HepG2 (cell line): ENCODE results near the gene TBC1D10A. TPM values are rescaled to one million over a fixed set of nuclear protein-coding genes. Genes with fewer than 3 reads are reported as not detected.

Experiments
- ATAC-seq: fragments of 200-7000 bp; cut with Tn5 transposase; 3 replicates; pipeline ENCODE4 v1.9.1; 2020; ENCODE audit warnings: mild to moderate bottlenecking, moderate library complexity
- BruUV-seq: library from RNA; stranded (reverse); fragments of 400-500 nt; replicated peaks from 2 replicates; lab custom pipeline; 2021; lab: Mats Ljungman, UMichigan
- CTCF ChIA-PET: fragments of 300-600 bp; formaldehyde crosslinking; extraction: SDS; loops from one replicate; lab custom pipeline; 2021; ENCODE audit warnings: low total read pairs, inconsistent platforms, low intra/inter-chr PET ratio; lab: Yijun Ruan, JAX
- POLR2A ChIA-PET: fragments of 350-600 bp; sonication (Branson Sonifier 250); formaldehyde crosslinking; loops from one replicate; lab custom pipeline; 2020; ENCODE audit warnings: antibody characterized with exemption, inconsistent platforms; lab: Yijun Ruan, JAX
- DNase-seq: peaks from one replicate; pipeline ENCODE4 v3.0.0-alpha.2; 2015; ENCODE audit warnings: low spot score
- FAIRE-seq: peaks from 3 replicates; lab custom pipeline; 2011; peaks lifted over from hg19 to GRCh38; lab: Jason Lieb, UNC
- H2AFZ ChIP-seq: one replicate; pipeline ENCODE4 v1.6.1; 2011; ENCODE audit warnings: low read length, inconsistent platforms
- H3K27ac ChIP-seq: fragments of 300-600 bp; 3 replicates; pipeline ENCODE4 v1.8.0; 2011; ENCODE audit warnings: mixed run types, mild to moderate bottlenecking, mixed read lengths, low read length, inconsistent platforms; ENCODE audit not compliant: insufficient read depth; ENCODE audit errors: extremely low read length
- H3K27me3 ChIP-seq, 2 experiments: fragments of 200-600 bp in 1 of 2; 2 replicates in 1 of 2; 3 replicates in 1 of 2; pipeline versions ENCODE4 v1.6.0 to v1.8.0; 2011; ENCODE audit warnings: low read length in 2 of 2, mild to moderate bottlenecking in 2 of 2, moderate library complexity in 2 of 2, inconsistent platforms in 1 of 2; ENCODE audit not compliant: insufficient read depth in 2 of 2, control insufficient read depth in 1 of 2
- H3K36me3 ChIP-seq, 2 experiments: fragments of 200-600 bp in 1 of 2; replicated peaks in 1 of 2; 2 replicates in 1 of 2; 3 replicates in 1 of 2; pipeline versions ENCODE4 v1.5.1 to v1.8.0; 2011; ENCODE audit warnings: low read length in 2 of 2, inconsistent platforms in 1 of 2; ENCODE audit not compliant: insufficient read depth in 2 of 2, control insufficient read depth in 1 of 2
- H3K4me1 ChIP-seq: 2 replicates; pipeline ENCODE4 v1.5.1; 2012; ENCODE audit warnings: low read length, inconsistent platforms; ENCODE audit not compliant: insufficient read depth
- H3K4me2 ChIP-seq: 2 replicates; pipeline ENCODE4 v1.6.0; 2011; ENCODE audit warnings: low read depth, low read length, inconsistent platforms
- H3K4me3 ChIP-seq, 3 experiments: fragments of 200-600 bp in 1 of 3; sonication (generic), shearing (Covaris generic) in 1 of 3; replicated peaks in 1 of 3; 2 replicates each; pipeline ENCODE4 v1.5.1; 2011 to 2016; ENCODE audit warnings: low read length in 3 of 3, inconsistent platforms in 2 of 3, low read depth in 2 of 3, mild to moderate bottlenecking in 2 of 3, control low read depth in 1 of 3, mixed read lengths in 1 of 3; ENCODE audit not compliant: insufficient read depth in 1 of 3
- H3K79me2 ChIP-seq: one replicate; pipeline ENCODE4 v1.6.1; 2011; ENCODE audit warnings: low read length, inconsistent platforms; ENCODE audit not compliant: insufficient read depth
- H3K9ac ChIP-seq: 2 replicates; pipeline ENCODE4 v1.6.0; 2011; ENCODE audit warnings: mild to moderate bottlenecking, low read depth, low read length, inconsistent platforms; ENCODE audit not compliant: insufficient read depth
- H3K9me3 ChIP-seq: 2 replicates; pipeline ENCODE4 v1.5.1; 2012; ENCODE audit warnings: mild to moderate bottlenecking, low read length
- H4K20me1 ChIP-seq: 2 replicates; pipeline ENCODE4 v1.6.0; 2011; ENCODE audit warnings: inconsistent platforms, mild to moderate bottlenecking, low read length, moderate library complexity; ENCODE audit not compliant: insufficient read depth
- ASH2L ChIP-seq: fragments of 300-600, 200-600 bp; sonication (generic); IDR thresholded peaks from 2 replicates; pipeline ENCODE4 v1.7.0; 2017; ENCODE audit warnings: low read depth, mild to moderate bottlenecking, moderate library complexity, mixed read lengths, low read length; ENCODE audit not compliant: insufficient read length
- HDAC1 ChIP-seq: sonication (generic); formaldehyde crosslinking; IDR thresholded peaks from 2 replicates; pipeline ENCODE4 v1.5.1; 2020; ENCODE audit warnings: mild to moderate bottlenecking, missing genetic modification reagents
- HDAC2 ChIP-seq: sonication (generic); formaldehyde crosslinking; IDR thresholded peaks from 2 replicates; pipeline ENCODE4 v1.4.0; 2020; ENCODE audit warnings: missing genetic modification reagents
- MEIS1 ChIP-seq: sonication (generic); formaldehyde crosslinking; IDR thresholded peaks from 2 replicates; pipeline ENCODE4 v1.9.0; 2021; ENCODE audit warnings: mild to moderate bottlenecking, missing genetic modification reagents, moderate library complexity, borderline replicate concordance
- NCOR1 ChIP-seq: fragments of 200-600 bp; sonication (generic); IDR thresholded peaks from 2 replicates; pipeline ENCODE4 v1.7.0; 2017; ENCODE audit warnings: antibody characterized with exemption, low read length, borderline replicate concordance
- NR2F2 ChIP-seq: IDR thresholded peaks from 2 replicates; pipeline ENCODE4 v1.6.1; 2012; ENCODE audit warnings: low read depth, inconsistent platforms, borderline replicate concordance
- PHF20 ChIP-seq: sonication (generic); formaldehyde crosslinking; IDR thresholded peaks from 2 replicates; pipeline ENCODE4 v1.5.0; 2020; ENCODE audit warnings: mild to moderate bottlenecking, missing genetic modification reagents
- RAD21 ChIP-seq: fragments of 450-650 bp; formaldehyde crosslinking; IDR thresholded peaks from 2 replicates; pipeline ENCODE4 v1.5.0; 2020; ENCODE audit warnings: mild to moderate bottlenecking
- SP4 ChIP-seq: sonication (generic); formaldehyde crosslinking; IDR thresholded peaks from 2 replicates; pipeline ENCODE4 v1.8.1; 2023; ENCODE audit warnings: mild to moderate bottlenecking, missing genetic modification reagents
- ZFX ChIP-seq: sonication (generic); formaldehyde crosslinking; IDR thresholded peaks from 2 replicates; pipeline ENCODE4 v1.4.0; 2020; ENCODE audit warnings: mild to moderate bottlenecking, low read depth, missing genetic modification reagents, moderate library complexity
- ZNF367 ChIP-seq: sonication (generic); formaldehyde crosslinking; IDR thresholded peaks from 2 replicates; pipeline ENCODE4 v1.4.0; 2020; ENCODE audit warnings: missing genetic modification reagents, borderline replicate concordance
- ZNF383 ChIP-seq: sonication (generic); formaldehyde crosslinking; IDR thresholded peaks from 2 replicates; pipeline ENCODE4 v1.4.0; 2020; ENCODE audit warnings: missing genetic modification reagents, mild to moderate bottlenecking, borderline replicate concordance
- ZNF484 ChIP-seq: sonication (generic); formaldehyde crosslinking; IDR thresholded peaks from 2 replicates; pipeline ENCODE4 v1.5.1; 2020; ENCODE audit warnings: mild to moderate bottlenecking, low read depth, missing genetic modification reagents, borderline replicate concordance
- ZNF549 ChIP-seq: sonication (generic); formaldehyde crosslinking; IDR thresholded peaks from 2 replicates; pipeline ENCODE4 v1.5.0; 2020; ENCODE audit warnings: missing genetic modification reagents
- WGBS: methylation state at CpG from one replicate; pipeline ENCODE4 v1.1.6; 2017; ENCODE audit warnings: low lambda C conversion rate; 5-methylcytosine and 5-hydroxymethylcytosine counted together
- in situ Hi-C: cut with HindIII; loops from 2 replicates; pipeline ENCODE4 v1.10.0; 2017; ENCODE audit warnings: low pct_unique_long_range_greater_than_20kb; ENCODE audit not compliant: extremely low pct_ligation_motif_present
- intact Hi-C: fragments of 100-400 bp; cut with micrococcal nuclease; formaldehyde crosslinking; loops from one replicate; pipeline ENCODE4 v1.10.0; 2022; ENCODE audit not compliant: unreplicated experiment
- polyA plus RNA-seq, 8 experiments: library from polyadenylated mRNA; depleted of rRNA in 3 of 8; stranded (reverse) in 7 of 8; unstranded in 1 of 8; fragments of >200 nt; fragmentation: Illumina TruSeq in 4 of 8; extraction: Trizol in 4 of 8; gene quantifications; 2 replicates each; pipeline versions ENCODE4 v1.2.1 to v1.2.3, GENCODE V29; 2011 to 2016; ENCODE audit warnings: low read depth in 4 of 8, missing spikeins in 1 of 8, mixed read lengths in 1 of 8; ENCODE audit not compliant: insufficient read depth in 1 of 8
- total RNA-seq, 5 experiments: library from RNA; depleted of rRNA; stranded (reverse); fragments of >200 nt; fragmentation: Illumina TruSeq; extraction: Trizol; gene quantifications; 2 replicates each; pipeline ENCODE4 v1.2.3, GENCODE V29; 2016; ENCODE audit warnings: low read depth in 1 of 5
- TF ChIP-seq, protein P1 (sequence below): IDR thresholded peaks from 2 replicates; pipeline ENCODE4 v1.6.1; 2016; ENCODE audit warnings: missing compliant biosample characterization, missing genetic modification reagents, borderline replicate concordance
- TF ChIP-seq, protein P2 (sequence below): sonication (generic); formaldehyde crosslinking; IDR thresholded peaks from 2 replicates; pipeline ENCODE4 v1.8.0; 2022; ENCODE audit warnings: missing genetic modification reagents, mild to moderate bottlenecking, borderline replicate concordance
- TF ChIP-seq, protein P3 (sequence below): sonication (generic); formaldehyde crosslinking; IDR thresholded peaks from 2 replicates; pipeline ENCODE4 v1.4.0; 2020; ENCODE audit warnings: missing genetic modification reagents

Gene TBC1D10A
- total and polyA plus RNA-seq, 2 of the 13 experiments (the other 11 are each of a cell fraction or from before 2014, with no cell fraction given) = 4.2 to 4.9 TPM

DNA sequence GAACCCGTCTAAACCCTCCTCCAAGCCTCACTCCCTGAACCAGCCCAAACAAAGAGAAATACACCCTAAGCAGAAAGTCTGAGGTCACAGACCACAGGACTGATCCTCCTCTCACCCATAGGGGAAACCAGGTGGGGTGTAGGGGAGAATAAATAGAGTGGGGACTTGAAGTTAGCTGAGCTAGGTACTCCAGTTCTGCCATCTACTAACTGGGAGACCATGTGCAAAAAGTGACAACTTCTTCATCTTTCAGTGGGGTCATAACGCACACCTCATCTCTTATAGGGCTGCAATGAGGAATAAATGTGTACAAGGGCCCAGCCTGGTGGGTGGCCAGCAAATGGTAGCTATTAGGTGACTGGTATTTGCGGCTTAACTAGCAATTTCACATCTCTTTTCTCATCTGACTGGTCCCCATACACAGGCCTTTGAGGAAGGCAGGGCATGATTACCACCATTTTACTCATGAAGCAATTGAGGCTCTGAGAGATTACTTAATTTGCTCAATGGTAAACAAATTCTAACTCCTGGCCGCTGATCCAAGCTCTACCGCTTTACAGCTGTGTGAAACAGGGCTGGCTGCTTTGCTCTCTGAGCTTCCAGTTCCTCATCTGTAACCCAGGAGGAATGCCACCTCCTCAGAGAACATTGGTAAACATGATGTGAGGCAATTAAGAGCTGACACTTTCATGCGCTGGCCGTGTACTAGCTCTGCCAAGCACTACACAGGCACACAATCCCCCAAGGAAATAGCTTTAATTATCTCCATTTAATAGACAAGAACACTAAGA is 16.6 kb downstream of the TBC1D10A start:
- no peaks in the 10 kb centered on the region for H3K79me2 ChIP-seq
- ATAC-seq (no peak), FAIRE-seq (no peak), DNase-seq (no peak)
- H3K9me3 ChIP-seq = no peaks in the 10 kb centered on the region
- H3K27ac ChIP-seq = no peak overlapping the region
- intact Hi-C loops = no loop called here
- no peaks in the 10 kb centered on the region for H3K36me3 ChIP-seq
- H4K20me1 ChIP-seq = no peaks in the 10 kb centered on the region
- H3K4me2 ChIP-seq = no peak overlapping the region
- CTCF ChIA-PET = no interaction called here
- in situ Hi-C loops = no loop called here
- peaks cover 14% of the 10 kb centered on the region for H3K4me1 ChIP-seq
- POLR2A ChIA-PET = interaction anchor here (0.6 to 1.1 kb wide), 2 partner anchors 47 to 98 kb away, joined by 3 read pairs; partner anchors contain the start of genes CCDC157 and SF3A1
- H3K4me3 ChIP-seq = no peak overlapping the region
- BruUV-seq = no TSS peak
- WGBS = 96% methylated on average over 7 of the region's 7 CpGs
- H3K9ac ChIP-seq = no peak overlapping the region
- no peak overlapping the region for H2AFZ ChIP-seq
- H3K27me3 ChIP-seq = no peaks in the 10 kb centered on the region
- TF ChIP-seq ZNF383 (CRISPR knock-in tag) = no peak
- no peak for TF ChIP-seq ZNF484 (CRISPR knock-in tag)
- no peak for TF ChIP-seq ZNF367 (CRISPR knock-in tag)
- TF ChIP-seq MEIS1 (CRISPR knock-in tag) = no peak
- no peak for TF ChIP-seq PHF20
- TF ChIP-seq ASH2L = no peak
- no peak for TF ChIP-seq HDAC2 (CRISPR knock-in tag)
- no peak for TF ChIP-seq NCOR1
- TF ChIP-seq ZFX = no peak
- TF ChIP-seq SP4 = no peak
- no peak for TF ChIP-seq ZNF549
- TF ChIP-seq, protein P1, sequence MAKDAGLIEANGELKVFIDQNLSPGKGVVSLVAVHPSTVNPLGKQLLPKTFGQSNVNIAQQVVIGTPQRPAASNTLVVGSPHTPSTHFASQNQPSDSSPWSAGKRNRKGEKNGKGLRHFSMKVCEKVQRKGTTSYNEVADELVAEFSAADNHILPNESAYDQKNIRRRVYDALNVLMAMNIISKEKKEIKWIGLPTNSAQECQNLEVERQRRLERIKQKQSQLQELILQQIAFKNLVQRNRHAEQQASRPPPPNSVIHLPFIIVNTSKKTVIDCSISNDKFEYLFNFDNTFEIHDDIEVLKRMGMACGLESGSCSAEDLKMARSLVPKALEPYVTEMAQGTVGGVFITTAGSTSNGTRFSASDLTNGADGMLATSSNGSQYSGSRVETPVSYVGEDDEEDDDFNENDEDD (CRISPR knock-in tag) = no peak
- TF ChIP-seq HDAC1 (CRISPR knock-in tag) = no peak
- TF ChIP-seq RAD21 (CRISPR knock-in tag) = no peak
- TF ChIP-seq NR2F2 = no peak
- TF ChIP-seq, protein P2, sequence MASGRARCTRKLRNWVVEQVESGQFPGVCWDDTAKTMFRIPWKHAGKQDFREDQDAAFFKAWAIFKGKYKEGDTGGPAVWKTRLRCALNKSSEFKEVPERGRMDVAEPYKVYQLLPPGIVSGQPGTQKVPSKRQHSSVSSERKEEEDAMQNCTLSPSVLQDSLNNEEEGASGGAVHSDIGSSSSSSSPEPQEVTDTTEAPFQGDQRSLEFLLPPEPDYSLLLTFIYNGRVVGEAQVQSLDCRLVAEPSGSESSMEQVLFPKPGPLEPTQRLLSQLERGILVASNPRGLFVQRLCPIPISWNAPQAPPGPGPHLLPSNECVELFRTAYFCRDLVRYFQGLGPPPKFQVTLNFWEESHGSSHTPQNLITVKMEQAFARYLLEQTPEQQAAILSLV (CRISPR knock-in tag) = no peak
- TF ChIP-seq, protein P3, sequence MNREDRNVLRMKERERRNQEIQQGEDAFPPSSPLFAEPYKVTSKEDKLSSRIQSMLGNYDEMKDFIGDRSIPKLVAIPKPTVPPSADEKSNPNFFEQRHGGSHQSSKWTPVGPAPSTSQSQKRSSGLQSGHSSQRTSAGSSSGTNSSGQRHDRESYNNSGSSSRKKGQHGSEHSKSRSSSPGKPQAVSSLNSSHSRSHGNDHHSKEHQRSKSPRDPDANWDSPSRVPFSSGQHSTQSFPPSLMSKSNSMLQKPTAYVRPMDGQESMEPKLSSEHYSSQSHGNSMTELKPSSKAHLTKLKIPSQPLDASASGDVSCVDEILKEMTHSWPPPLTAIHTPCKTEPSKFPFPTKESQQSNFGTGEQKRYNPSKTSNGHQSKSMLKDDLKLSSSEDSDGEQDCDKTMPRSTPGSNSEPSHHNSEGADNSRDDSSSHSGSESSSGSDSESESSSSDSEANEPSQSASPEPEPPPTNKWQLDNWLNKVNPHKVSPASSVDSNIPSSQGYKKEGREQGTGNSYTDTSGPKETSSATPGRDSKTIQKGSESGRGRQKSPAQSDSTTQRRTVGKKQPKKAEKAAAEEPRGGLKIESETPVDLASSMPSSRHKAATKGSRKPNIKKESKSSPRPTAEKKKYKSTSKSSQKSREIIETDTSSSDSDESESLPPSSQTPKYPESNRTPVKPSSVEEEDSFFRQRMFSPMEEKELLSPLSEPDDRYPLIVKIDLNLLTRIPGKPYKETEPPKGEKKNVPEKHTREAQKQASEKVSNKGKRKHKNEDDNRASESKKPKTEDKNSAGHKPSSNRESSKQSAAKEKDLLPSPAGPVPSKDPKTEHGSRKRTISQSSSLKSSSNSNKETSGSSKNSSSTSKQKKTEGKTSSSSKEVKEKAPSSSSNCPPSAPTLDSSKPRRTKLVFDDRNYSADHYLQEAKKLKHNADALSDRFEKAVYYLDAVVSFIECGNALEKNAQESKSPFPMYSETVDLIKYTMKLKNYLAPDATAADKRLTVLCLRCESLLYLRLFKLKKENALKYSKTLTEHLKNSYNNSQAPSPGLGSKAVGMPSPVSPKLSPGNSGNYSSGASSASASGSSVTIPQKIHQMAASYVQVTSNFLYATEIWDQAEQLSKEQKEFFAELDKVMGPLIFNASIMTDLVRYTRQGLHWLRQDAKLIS (CRISPR knock-in tag) = no peak
